GM23338 (cell line): ENCODE measurements around the gene BCL2.

Experiments used
- EZH2 ChIP-seq: fragments of 200-600 bp; sonication (generic); IDR thresholded peaks from one replicate; pipeline ENCODE4 v1.8.0; 2017; ENCODE audit warnings: antibody characterized with exemption, mild to moderate bottlenecking, low read depth; ENCODE audit not compliant: unreplicated experiment
- EZH2phosphoT487 ChIP-seq: fragments of 200-600 bp; sonication (generic); IDR thresholded peaks from one replicate; pipeline ENCODE4 v1.8.1; 2018; ENCODE audit warnings: antibody characterized with exemption; ENCODE audit not compliant: unreplicated experiment
- JUNB ChIP-seq: IDR thresholded peaks from one replicate; pipeline ENCODE4 v1.6.1; 2016; ENCODE audit warnings: antibody characterized with exemption; ENCODE audit not compliant: unreplicated experiment
- ZNF331 ChIP-seq: fragments of 250-450 bp; sonication (Bioruptor Pico); IDR thresholded peaks from 2 replicates; pipeline ENCODE4 v1.5.0; 2020; ENCODE audit warnings: low read depth, mild to moderate bottlenecking, moderate library complexity
- TF ChIP-seq, protein P1 (sequence below), 2 experiments: fragments of 200-600 bp in 1 of 2; sonication (generic) in 1 of 2; conservative IDR thresholded peaks; 2 replicates each; pipeline versions ENCODE4 v1.5.1 to v1.6.1; 2016 to 2017; ENCODE audit warnings: antibody characterized with exemption in 2 of 2, low read depth in 2 of 2, mild to moderate bottlenecking in 2 of 2, moderate library complexity in 1 of 2
- TF ChIP-seq, protein P2 (sequence below): IDR thresholded peaks from one replicate; pipeline ENCODE4 v1.6.1; 2018; ENCODE audit warnings: antibody characterized with exemption; ENCODE audit not compliant: unreplicated experiment
- TF ChIP-seq, protein P3 (sequence below): IDR thresholded peaks from 2 replicates; pipeline ENCODE4 v1.6.1; 2016; ENCODE audit warnings: antibody characterized with exemption

DNA sequence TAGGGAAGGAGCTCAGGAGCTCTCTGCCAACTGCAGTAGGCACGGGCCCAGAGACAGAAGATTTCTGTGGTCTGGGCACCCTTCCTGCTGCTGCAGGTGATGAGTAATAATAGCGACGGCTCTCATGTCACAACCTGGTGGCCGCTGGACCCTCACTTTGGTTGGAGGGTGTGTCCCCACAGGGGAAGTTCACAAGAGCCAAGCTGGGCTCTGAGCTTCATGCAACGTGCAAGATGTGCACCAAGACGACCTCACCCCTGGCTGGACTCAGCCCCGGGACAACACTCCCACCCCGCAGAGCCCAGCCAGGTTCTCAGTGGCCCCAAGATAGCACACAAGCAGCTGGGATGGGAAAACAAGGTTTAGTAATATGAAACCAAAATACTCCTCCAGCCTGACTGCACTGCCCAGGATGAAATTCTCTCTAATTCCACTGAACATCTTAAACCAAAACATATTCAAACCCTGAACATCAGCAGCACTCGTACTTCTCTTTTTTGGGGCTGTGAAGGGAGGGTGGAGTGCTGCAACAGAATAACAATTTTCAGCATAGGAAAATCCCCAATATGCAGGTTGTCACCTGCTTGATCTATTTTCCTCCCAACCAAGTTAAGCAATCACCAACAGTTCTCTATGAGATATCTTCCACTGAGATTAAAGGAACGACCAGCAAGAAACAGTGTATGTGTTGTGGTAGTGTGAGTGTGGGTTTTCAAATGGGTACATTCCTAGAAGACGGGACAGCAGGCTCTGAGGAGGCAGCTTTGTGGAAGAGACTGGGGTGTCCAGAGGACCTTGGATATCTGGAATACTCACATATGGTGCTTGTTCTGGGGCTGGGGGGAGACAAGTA, 26.5 kb downstream of the BCL2 start:
- TF ChIP-seq, protein P1, sequence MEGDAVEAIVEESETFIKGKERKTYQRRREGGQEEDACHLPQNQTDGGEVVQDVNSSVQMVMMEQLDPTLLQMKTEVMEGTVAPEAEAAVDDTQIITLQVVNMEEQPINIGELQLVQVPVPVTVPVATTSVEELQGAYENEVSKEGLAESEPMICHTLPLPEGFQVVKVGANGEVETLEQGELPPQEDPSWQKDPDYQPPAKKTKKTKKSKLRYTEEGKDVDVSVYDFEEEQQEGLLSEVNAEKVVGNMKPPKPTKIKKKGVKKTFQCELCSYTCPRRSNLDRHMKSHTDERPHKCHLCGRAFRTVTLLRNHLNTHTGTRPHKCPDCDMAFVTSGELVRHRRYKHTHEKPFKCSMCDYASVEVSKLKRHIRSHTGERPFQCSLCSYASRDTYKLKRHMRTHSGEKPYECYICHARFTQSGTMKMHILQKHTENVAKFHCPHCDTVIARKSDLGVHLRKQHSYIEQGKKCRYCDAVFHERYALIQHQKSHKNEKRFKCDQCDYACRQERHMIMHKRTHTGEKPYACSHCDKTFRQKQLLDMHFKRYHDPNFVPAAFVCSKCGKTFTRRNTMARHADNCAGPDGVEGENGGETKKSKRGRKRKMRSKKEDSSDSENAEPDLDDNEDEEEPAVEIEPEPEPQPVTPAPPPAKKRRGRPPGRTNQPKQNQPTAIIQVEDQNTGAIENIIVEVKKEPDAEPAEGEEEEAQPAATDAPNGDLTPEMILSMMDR (conservative IDR thresholded peaks at IDR 0.05; ENCODE audit: low read depth in 2 of 2) = no peak
- TF ChIP-seq JUNB (no peak), EZH2phosphoT487 (no peak), EZH2 (no peak), ZNF331 (CRISPR knock-in tag) (no peak)
- TF ChIP-seq, protein P2, sequence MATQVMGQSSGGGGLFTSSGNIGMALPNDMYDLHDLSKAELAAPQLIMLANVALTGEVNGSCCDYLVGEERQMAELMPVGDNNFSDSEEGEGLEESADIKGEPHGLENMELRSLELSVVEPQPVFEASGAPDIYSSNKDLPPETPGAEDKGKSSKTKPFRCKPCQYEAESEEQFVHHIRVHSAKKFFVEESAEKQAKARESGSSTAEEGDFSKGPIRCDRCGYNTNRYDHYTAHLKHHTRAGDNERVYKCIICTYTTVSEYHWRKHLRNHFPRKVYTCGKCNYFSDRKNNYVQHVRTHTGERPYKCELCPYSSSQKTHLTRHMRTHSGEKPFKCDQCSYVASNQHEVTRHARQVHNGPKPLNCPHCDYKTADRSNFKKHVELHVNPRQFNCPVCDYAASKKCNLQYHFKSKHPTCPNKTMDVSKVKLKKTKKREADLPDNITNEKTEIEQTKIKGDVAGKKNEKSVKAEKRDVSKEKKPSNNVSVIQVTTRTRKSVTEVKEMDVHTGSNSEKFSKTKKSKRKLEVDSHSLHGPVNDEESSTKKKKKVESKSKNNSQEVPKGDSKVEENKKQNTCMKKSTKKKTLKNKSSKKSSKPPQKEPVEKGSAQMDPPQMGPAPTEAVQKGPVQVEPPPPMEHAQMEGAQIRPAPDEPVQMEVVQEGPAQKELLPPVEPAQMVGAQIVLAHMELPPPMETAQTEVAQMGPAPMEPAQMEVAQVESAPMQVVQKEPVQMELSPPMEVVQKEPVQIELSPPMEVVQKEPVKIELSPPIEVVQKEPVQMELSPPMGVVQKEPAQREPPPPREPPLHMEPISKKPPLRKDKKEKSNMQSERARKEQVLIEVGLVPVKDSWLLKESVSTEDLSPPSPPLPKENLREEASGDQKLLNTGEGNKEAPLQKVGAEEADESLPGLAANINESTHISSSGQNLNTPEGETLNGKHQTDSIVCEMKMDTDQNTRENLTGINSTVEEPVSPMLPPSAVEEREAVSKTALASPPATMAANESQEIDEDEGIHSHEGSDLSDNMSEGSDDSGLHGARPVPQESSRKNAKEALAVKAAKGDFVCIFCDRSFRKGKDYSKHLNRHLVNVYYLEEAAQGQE = no peak
- TF ChIP-seq, protein P3, sequence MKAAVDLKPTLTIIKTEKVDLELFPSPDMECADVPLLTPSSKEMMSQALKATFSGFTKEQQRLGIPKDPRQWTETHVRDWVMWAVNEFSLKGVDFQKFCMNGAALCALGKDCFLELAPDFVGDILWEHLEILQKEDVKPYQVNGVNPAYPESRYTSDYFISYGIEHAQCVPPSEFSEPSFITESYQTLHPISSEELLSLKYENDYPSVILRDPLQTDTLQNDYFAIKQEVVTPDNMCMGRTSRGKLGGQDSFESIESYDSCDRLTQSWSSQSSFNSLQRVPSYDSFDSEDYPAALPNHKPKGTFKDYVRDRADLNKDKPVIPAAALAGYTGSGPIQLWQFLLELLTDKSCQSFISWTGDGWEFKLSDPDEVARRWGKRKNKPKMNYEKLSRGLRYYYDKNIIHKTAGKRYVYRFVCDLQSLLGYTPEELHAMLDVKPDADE = no peak
